Effector memory CD8-positive, alpha-beta T cell (primary cell): ENCODE measurements around the gene SFTPD.

Source experiments
- ATAC-seq: fragments of 150-1000 bp; cut with Tn5 transposase; replicated peaks from 2 replicates; pipeline ENCODE4 v1.10.0; 2021; ENCODE audit warnings: mild to moderate bottlenecking, moderate library complexity
- DNase-seq, 3 experiments: peaks; one replicate each; pipeline ENCODE4 v3.0.0; 2021
- H3K27ac Mint-ChIP-seq, 2 donors: one replicate each; pipeline ENCODE4 v1.8.0; 2022; ENCODE audit warnings: mild to moderate bottlenecking in 2 of 2, mixed read lengths in 2 of 2, moderate library complexity in 2 of 2
- H3K27me3 Mint-ChIP-seq, 2 donors: one replicate each; pipeline ENCODE4 v1.8.0; 2022; ENCODE audit warnings: mixed read lengths in 2 of 2
- H3K36me3 Mint-ChIP-seq: one replicate; pipeline ENCODE4 v1.8.0; 2022; ENCODE audit warnings: mild to moderate bottlenecking, moderate library complexity, mixed read lengths; ENCODE audit not compliant: insufficient read depth
- H3K4me1 Mint-ChIP-seq, 2 donors: one replicate each; pipeline ENCODE4 v1.8.0; 2022; ENCODE audit warnings: low read depth in 2 of 2, mixed read lengths in 2 of 2
- H3K4me3 Mint-ChIP-seq, 2 donors: one replicate each; pipeline ENCODE4 v1.8.0; 2022; ENCODE audit warnings: mild to moderate bottlenecking in 2 of 2, mixed read lengths in 2 of 2, moderate library complexity in 2 of 2
- H3K9me3 Mint-ChIP-seq, 2 donors: one replicate each; pipeline ENCODE4 v1.8.0; 2022; ENCODE audit warnings: mixed read lengths in 2 of 2

SFTPD gene

DNA sequence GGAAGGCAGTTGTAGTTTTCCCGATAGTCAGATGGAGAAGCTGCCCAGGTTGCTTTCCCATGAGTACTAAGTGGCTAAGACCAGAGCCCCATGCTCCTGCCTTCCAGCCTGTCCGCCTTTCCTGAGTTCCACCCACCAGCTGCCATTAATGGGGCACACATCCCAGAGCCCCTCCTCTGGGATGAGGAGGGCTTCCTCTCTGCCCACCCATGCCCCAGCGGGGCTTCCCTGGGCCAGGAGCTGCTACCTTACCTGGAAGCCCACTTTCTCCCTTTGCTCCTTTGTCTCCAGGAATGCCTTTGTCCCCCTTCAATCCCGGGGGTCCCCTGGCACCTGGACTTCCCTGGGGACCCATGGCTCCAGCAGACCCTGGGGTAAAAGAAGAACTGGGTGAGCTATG, 7.8 kb downstream of the SFTPD start:
- Mint-ChIP-seq H3K27ac (no peak overlapping the region), H3K36me3 (no peaks in the 10 kb centered on the region), H3K9me3 (no peaks in the 10 kb centered on the region), H3K4me3 (no peak overlapping the region), H3K4me1 (peaks cover 0 to 9% of the 10 kb centered on the region in 2 donors), H3K27me3 (peaks cover 26 to 63% of the 10 kb centered on the region in 2 donors)
- ATAC-seq (no peak), DNase-seq (no peak)

DNA sequence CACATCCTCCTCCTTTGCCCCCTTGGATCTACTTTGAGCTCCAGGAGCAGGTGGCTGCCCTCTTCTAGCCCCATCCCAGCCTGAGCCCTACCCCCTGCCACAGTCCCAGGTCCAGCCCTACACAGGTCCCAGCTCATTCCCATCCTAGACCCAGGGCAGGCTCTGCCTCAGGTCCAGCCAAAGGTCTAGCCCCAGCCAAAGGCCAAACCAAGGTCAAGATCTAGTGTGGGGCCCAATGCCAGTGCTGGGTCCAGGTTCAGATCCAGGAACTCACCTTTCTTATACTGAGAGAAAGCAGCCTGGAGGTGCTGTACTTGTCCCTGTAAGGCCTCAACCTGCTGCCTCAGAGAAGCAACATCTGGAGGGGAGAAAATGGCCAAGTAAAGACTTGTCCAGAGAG, 8.5 kb downstream of the SFTPD start:
- no peak overlapping the region for H3K4me3 Mint-ChIP-seq
- DNase-seq (no peak), ATAC-seq (no peak)
- H3K27me3 Mint-ChIP-seq, result peaks cover 30 to 70% of the 10 kb centered on the region in 2 donors
- peak overlapping the region in 1 of 2 donors; percentile 20 for H3K27ac Mint-ChIP-seq
- H3K36me3 Mint-ChIP-seq, result no peaks in the 10 kb centered on the region
- peaks cover 0 to 9% of the 10 kb centered on the region in 2 donors for H3K4me1 Mint-ChIP-seq
- H3K9me3 Mint-ChIP-seq, result no peaks in the 10 kb centered on the region

GRCh38 chr10:79939969-79940368, 8.9 kb downstream of the SFTPD start:
- H3K4me1 Mint-ChIP-seq, result peaks cover 0 to 9% of the 10 kb centered on the region in 2 donors
- peaks cover 34 to 74% of the 10 kb centered on the region in 2 donors for H3K27me3 Mint-ChIP-seq
- ATAC-seq (no peak), DNase-seq (no peak)
- H3K27ac Mint-ChIP-seq, result peak overlapping the region in 1 of 2 donors; percentile 20
- no peaks in the 10 kb centered on the region for H3K9me3 Mint-ChIP-seq
- no peaks in the 10 kb centered on the region for H3K36me3 Mint-ChIP-seq
- no peak overlapping the region for H3K4me3 Mint-ChIP-seq

DNA sequence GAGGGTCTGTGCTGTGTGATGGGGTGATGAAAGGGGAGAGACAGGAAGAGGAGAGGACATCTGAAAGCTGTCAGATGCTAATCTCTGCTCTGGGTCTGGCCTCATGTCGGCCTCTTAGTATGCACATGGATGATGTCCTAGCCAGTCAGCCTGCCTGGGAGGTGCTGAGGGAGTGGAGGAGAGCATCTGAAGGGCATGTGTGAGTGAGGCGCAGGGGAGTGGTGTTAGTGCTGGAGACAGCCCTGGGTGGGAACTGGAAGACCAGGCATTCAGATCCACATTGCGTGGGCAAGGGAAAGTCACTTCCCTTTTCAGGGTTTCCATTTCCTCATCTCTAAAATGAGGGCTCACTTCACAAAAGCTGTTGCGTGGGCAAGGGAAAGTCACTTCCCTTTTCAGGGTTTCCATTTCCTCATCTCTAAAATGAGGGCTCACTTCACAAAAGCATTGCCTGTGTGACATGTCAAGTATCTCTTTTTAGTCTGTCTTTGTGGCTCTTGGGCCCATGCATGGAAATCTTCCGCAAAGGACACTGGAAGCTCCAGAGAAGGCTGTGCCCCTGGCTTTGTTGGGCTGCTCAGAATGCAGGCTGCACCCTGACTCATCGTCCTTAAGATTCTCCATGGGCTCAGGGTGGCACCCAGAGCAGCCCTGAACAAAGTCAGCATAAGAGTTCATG, 10.0 kb downstream of the SFTPD start:
- H3K27ac Mint-ChIP-seq, result no peak overlapping the region
- H3K9me3 Mint-ChIP-seq, result no peaks in the 10 kb centered on the region
- ATAC-seq, result peak; percentile 60
- no peak overlapping the region for H3K4me3 Mint-ChIP-seq
- peaks cover 0 to 9% of the 10 kb centered on the region in 2 donors for H3K4me1 Mint-ChIP-seq
- DNase-seq, result no peak
- H3K36me3 Mint-ChIP-seq, result no peaks in the 10 kb centered on the region
- peaks cover 41 to 84% of the 10 kb centered on the region in 2 donors for H3K27me3 Mint-ChIP-seq

GRCh38 chr10:79937701-79938151, 11.2 kb downstream of the SFTPD start:
- peaks cover 0 to 9% of the 10 kb centered on the region in 2 donors for H3K4me1 Mint-ChIP-seq
- no peak overlapping the region for H3K27ac Mint-ChIP-seq
- H3K9me3 Mint-ChIP-seq, result no peaks in the 10 kb centered on the region
- no peak for ATAC-seq
- H3K36me3 Mint-ChIP-seq, result no peaks in the 10 kb centered on the region
- peaks cover 43 to 81% of the 10 kb centered on the region in 2 donors for H3K27me3 Mint-ChIP-seq
- DNase-seq, result no peak
- H3K4me3 Mint-ChIP-seq, result no peak overlapping the region

DNA sequence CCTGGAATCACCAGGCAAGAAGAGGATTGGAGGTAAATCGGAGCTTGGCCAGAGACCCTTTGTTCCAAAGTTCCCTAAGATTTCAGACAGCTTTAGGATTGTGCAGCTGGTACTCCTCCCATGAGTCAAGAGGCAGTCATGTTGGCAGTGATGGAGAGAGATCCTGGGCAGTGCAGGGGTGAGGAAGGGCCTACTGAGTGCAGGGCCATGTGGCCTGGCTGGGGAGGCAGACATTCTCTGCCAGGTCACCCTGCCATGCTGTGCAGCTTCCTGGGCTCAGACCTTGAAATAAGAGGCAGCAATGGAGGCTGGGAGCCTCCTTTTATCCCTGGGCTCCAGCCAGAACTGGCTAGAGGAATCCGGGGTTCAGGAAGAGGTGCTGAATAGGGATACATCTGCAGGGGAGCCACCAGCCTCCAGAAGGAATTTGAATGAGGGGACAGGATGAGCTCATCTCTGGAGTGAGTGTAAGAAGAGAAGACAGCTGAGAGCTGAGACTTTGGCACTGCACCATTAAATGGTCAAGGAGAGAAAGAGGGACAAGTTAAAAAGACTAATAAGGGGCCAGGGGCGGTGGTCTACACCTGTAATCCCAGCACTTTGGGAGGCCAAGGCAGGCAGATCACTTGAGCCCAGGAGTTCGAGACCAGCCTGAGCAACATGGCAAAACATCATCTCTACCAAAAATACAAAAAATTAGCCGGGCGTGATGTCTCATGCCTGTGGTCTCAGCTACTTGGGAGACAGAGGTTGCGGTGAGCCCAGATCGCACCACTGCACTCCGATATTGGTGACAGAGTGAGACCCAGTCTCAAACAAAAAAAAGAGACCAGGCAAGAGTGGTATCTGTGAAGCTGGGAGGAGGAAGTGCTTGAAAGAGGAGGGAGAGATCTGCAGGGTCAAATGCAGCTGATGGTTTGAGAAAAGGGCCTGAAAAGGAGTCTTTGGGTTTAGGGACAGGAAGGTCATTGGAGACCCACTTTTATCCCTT, 12.0 kb downstream of the SFTPD start:
- no peak for ATAC-seq
- no peak for DNase-seq
- Mint-ChIP-seq H3K4me1 (peaks cover 0 to 9% of the 10 kb centered on the region in 2 donors), H3K4me3 (no peak overlapping the region), H3K27ac (no peak overlapping the region), H3K9me3 (no peaks in the 10 kb centered on the region), H3K27me3 (peaks cover 42 to 81% of the 10 kb centered on the region in 2 donors), H3K36me3 (no peaks in the 10 kb centered on the region)

DNA sequence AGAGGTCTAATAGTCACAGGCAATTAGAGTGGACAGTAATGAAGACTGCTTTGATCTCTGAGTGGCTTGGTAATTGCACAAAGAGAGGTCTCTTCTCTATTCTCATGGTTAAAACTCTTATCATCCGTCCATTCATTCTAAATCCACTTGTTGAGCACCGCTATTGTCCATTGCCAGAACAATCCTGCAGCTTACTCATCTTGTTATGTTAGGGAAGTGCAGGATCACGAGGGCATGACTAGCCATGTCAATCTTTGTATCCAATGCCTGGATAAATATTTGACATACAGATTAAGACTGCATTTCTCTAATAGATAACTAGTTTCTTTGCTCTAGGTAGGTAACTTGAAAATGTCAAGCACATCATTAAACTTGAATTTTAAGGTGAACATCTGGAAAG, 14.9 kb downstream of the SFTPD start:
- DNase-seq, result no peak
- Mint-ChIP-seq H3K36me3 (no peaks in the 10 kb centered on the region), H3K4me3 (no peak overlapping the region), H3K9me3 (no peaks in the 10 kb centered on the region), H3K27me3 (peaks cover 53 to 85% of the 10 kb centered on the region in 2 donors), H3K4me1 (peaks cover 0 to 9% of the 10 kb centered on the region in 2 donors), H3K27ac (no peak overlapping the region)
- no peak for ATAC-seq

DNA sequence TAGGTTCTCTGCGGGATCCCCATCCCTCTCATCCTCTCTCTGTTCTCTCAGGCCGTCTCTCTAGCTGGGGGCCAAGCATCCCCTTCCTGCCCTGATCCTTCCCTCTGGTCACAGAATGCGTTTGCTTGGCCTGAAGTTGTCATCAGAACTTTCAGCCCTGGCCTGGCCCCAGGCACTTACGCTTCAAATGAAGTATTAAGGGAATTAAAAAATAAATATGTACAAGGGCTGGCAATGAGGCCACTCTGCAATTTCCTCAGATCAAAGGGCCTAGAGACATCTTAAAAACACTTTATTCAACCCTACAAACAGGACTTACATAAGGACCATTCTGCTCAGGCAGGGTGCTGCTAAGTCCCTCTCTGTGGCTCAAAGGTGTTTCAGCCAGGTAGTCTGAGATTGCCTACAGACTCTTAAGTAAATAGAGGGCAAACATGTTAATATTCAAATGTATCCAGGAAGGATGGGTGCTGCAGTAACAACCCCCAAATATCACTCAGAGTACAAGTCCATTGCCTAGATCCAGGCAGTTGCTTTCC, 16.0 kb downstream of the SFTPD start:
- Mint-ChIP-seq H3K4me3 (no peak overlapping the region), H3K27me3 (peaks cover 53 to 74% of the 10 kb centered on the region in 2 donors), H3K4me1 (peaks cover 0 to 5% of the 10 kb centered on the region in 2 donors), H3K36me3 (no peaks in the 10 kb centered on the region), H3K27ac (no peak overlapping the region), H3K9me3 (no peaks in the 10 kb centered on the region)
- ATAC-seq, result no peak
- no peak for DNase-seq

DNA sequence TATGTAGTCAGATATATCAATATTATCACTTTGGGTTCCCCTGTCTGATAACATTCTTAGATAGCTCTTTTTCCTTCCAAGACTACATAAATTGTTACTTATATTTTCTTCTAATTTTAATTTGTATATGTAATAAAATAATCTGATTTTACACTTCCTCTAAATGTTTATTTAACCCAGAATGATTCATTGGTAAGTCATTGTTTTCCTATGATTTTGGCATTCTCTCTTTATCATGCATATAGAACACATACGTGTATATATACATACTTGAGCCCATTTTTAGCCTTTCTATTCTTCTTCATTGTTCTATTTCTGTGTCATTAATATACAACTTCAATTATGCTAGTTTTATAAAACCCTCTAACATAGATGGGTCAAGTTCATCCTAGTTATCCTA, 16.6 kb downstream of the SFTPD start:
- Mint-ChIP-seq H3K36me3 (no peaks in the 10 kb centered on the region), H3K4me1 (peaks cover 0 to 5% of the 10 kb centered on the region in 2 donors), H3K27ac (no peak overlapping the region), H3K9me3 (no peaks in the 10 kb centered on the region), H3K4me3 (no peak overlapping the region), H3K27me3 (peaks cover 53 to 72% of the 10 kb centered on the region in 2 donors)
- no peak for ATAC-seq
- DNase-seq, result no peak

DNA sequence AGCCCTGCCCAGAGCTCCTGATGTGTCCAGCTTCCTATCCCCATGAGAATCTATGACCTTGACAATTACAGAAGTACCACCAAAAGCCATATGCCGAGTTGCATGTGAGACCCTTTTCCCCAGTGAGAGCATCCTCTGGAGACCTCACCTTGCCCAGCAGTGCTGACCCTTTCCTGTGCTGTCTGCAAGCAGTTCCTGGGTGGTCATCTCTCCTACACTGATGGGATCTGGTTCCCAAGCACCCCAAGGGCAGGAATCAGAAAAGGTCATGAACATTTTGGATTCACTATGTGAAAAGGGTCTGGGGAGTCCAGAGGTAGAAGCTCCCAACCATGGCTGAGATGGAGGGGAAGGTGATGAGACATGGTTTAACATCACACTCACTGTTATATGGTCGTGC, 18.2 kb downstream of the SFTPD start:
- Mint-ChIP-seq H3K4me3 (no peak overlapping the region), H3K27ac (no peak overlapping the region), H3K9me3 (no peaks in the 10 kb centered on the region), H3K4me1 (peaks cover 0 to 5% of the 10 kb centered on the region in 2 donors), H3K36me3 (no peaks in the 10 kb centered on the region), H3K27me3 (peaks cover 45 to 57% of the 10 kb centered on the region in 2 donors)
- DNase-seq (no peak), ATAC-seq (no peak)

GRCh38 chr10:79930267-79930666, 18.6 kb downstream of the SFTPD start:
- DNase-seq, result no peak
- Mint-ChIP-seq H3K27ac (no peak overlapping the region), H3K9me3 (no peaks in the 10 kb centered on the region), H3K4me1 (peaks cover 0 to 5% of the 10 kb centered on the region in 2 donors), H3K36me3 (no peaks in the 10 kb centered on the region), H3K27me3 (peaks cover 40 to 52% of the 10 kb centered on the region in 2 donors), H3K4me3 (no peak overlapping the region)
- no peak for ATAC-seq

DNA sequence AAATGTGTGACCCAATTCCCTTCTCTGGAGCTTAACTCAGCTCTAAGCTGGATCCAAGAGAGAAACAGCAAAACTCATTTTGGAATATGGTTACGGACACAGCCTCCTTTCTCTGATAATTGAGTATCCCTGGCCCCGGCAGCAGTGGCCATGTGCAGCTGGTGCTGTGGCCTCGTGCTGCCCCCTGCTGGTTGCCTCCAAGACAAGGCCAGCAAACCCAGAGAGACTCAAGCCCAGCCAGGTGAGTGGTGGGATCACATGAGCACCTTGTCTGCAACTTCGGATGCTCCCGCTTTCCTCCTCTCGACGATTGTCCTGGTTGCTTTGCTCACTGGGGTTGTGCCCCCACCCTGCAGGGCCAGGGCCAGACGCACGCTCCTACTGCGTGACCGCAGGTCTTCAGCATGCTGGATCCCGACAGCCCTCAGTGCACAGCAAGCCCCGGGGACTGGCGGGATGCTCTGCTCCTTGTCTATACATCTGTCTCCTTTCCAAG, 19.4 kb downstream of the SFTPD start:
- Mint-ChIP-seq H3K36me3 (no peaks in the 10 kb centered on the region), H3K27me3 (peaks cover 35 to 44% of the 10 kb centered on the region in 2 donors), H3K9me3 (no peaks in the 10 kb centered on the region), H3K4me3 (no peak overlapping the region), H3K4me1 (peaks cover 0 to 5% of the 10 kb centered on the region in 2 donors), H3K27ac (no peak overlapping the region)
- DNase-seq (peak; percentile 61 to 65 (median 64)), ATAC-seq (peak; percentile 74)

DNA sequence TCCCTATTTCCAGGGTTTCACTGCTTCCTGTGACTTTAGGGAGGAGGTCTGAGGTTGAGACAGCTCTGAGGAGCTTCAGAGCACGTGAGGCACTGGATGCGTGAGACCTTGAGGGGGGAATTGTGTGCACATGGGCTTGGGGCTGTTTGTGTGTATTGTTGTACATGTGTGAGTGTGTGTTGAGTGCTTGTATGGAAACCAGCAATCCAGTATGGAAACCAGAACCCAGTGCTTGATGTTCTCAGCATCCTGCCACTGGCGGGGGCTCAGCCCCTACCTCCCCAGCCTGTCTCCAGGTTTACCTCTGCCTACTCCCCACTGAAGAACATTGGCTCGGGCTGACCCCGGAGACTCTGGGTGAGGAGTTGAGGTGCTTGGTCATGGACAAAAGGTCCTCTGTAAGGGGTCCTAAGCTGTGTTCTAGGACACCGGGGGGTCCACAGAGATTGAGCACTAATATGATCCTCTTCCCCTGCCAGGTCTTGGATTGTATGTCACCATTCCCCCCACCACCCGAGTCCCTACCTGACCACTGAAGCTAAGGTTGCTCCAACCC, 20.8 kb downstream of the SFTPD start:
- no peak for ATAC-seq

More for the DNA sequence above, 20.8 kb downstream of the SFTPD start:
- Mint-ChIP-seq H3K27me3 (peaks cover 25 to 33% of the 10 kb centered on the region in 2 donors), H3K9me3 (no peaks in the 10 kb centered on the region), H3K36me3 (no peaks in the 10 kb centered on the region), H3K27ac (no peak overlapping the region), H3K4me1 (peaks cover 0 to 5% of the 10 kb centered on the region in 2 donors), H3K4me3 (no peak overlapping the region)
- DNase-seq, result no peak
